ENCODE results near the gene EPHB1. TPM values are rescaled to one million over a fixed set of nuclear protein-coding genes. Genes with fewer than 3 reads are reported as not detected.

EPHB1 gene
- total and polyA plus RNA-seq, 2 donors (not counting 3 experiments of a cell fraction or from before 2014, with no cell fraction given) = 1.3 to 5.2 TPM

DNA sequence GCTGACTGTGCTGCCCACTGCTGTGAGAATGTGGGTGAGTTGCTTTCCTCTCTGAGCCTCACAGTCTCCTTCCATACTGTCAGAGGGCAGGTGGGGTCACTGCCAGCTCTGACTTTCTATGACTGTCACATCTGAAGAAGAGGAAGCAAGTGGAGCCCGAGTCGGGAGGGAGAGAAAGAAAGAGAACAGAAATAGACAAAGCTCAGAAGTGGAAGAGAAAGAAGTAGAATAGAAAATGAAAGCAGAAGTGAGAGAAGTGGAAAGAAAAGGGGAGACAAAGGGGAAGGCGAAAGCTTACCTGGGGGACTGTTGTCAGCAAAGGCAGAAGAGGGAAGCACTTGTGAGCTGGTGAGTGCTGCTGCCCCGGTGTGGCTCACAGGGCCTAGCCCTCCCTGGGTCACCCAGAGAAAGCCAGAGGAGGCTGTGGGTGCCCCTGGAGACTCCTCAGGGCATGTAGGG is 57.9 kb downstream of the EPHB1 start:
- Histone ChIP-seq H3K9me1 (replicated peaks; ENCODE audit: control insufficient read depth, extremely low read depth, insufficient read depth, low read length) (no peaks in the 10 kb centered on the region), H3K79me2 (ENCODE audit: control insufficient read depth, insufficient read depth, low read length) (no peaks in the 10 kb centered on the region), H3K27me3 (ENCODE audit: control insufficient read depth in 2 of 2, insufficient read depth in 2 of 2, low read length in 2 of 2) (peaks cover 0 to 3% of the 10 kb centered on the region in 2 experiments), H3K36me3 (ENCODE audit: control insufficient read depth in 2 of 2, extremely low read depth in 1 of 2, insufficient read depth in 2 of 2, low read length in 2 of 2) (no peaks in the 10 kb centered on the region), H3K27ac (ENCODE audit: insufficient read depth, low read depth, low read length) (no peak overlapping the region), H3K4me2 (ENCODE audit: insufficient read depth, low read length) (no peak overlapping the region), H2AFZ (ENCODE audit: low read depth, low read length) (no peak overlapping the region), H4K20me1 (replicated peaks; ENCODE audit: control insufficient read depth, extremely low read depth, insufficient read depth, low read length) (no peaks in the 10 kb centered on the region), H3K9ac (replicated peaks; ENCODE audit: extremely low read depth, insufficient read depth, low read length) (no peak overlapping the region), H3K4me3 (replicated peaks in 1 of 3; ENCODE audit: insufficient read depth in 1 of 3, low read depth in 1 of 3, low read length in 3 of 3) (no peak overlapping the region), H3K9me3 (replicated peaks; ENCODE audit: control insufficient read depth, insufficient read depth, low read length) (no peaks in the 10 kb centered on the region), H3K4me1 (ENCODE audit: control insufficient read depth, extremely low read depth, insufficient read depth, low read length) (peaks cover 5% of the 10 kb centered on the region)
- BruUV-seq (replicated peaks) = no TSS peak
- ChIA-PET CTCF (no interaction called here), POLR2A (no interaction called here)
- intact Hi-C loops (cut with micrococcal nuclease) = no loop called here
- TF ChIP-seq POLR2AphosphoS5 (IDR thresholded peaks at IDR 0.05; ENCODE audit: insufficient read depth, low read depth, low read length) (no peak), MYC (IDR thresholded peaks at IDR 0.05; ENCODE audit: low read depth, low read length) (no peak), FOS (IDR thresholded peaks at IDR 0.05; ENCODE audit: borderline replicate concordance, insufficient read depth, low read length) (no peak), MAX (IDR thresholded peaks at IDR 0.05; ENCODE audit: insufficient read depth, insufficient read length) (no peak), GATA2 (IDR thresholded peaks at IDR 0.05; ENCODE audit: insufficient read depth, insufficient read length, low read depth, low read length) (no peak), EZH2 (IDR thresholded peaks at IDR 0.05; ENCODE audit: borderline replicate concordance, low read depth, low read length, severe bottlenecking) (no peak), POLR2A (IDR thresholded peaks at IDR 0.05; ENCODE audit: low read depth, low read length) (no peak), JUN (IDR thresholded peaks at IDR 0.05; ENCODE audit: borderline replicate concordance, insufficient read depth, insufficient read length, low read depth) (no peak)
- TF ChIP-seq, protein P1, sequence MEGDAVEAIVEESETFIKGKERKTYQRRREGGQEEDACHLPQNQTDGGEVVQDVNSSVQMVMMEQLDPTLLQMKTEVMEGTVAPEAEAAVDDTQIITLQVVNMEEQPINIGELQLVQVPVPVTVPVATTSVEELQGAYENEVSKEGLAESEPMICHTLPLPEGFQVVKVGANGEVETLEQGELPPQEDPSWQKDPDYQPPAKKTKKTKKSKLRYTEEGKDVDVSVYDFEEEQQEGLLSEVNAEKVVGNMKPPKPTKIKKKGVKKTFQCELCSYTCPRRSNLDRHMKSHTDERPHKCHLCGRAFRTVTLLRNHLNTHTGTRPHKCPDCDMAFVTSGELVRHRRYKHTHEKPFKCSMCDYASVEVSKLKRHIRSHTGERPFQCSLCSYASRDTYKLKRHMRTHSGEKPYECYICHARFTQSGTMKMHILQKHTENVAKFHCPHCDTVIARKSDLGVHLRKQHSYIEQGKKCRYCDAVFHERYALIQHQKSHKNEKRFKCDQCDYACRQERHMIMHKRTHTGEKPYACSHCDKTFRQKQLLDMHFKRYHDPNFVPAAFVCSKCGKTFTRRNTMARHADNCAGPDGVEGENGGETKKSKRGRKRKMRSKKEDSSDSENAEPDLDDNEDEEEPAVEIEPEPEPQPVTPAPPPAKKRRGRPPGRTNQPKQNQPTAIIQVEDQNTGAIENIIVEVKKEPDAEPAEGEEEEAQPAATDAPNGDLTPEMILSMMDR (IDR thresholded peaks at IDR 0.05; ENCODE audit: extremely low read depth in 1 of 2, insufficient read depth in 1 of 2, low read depth in 1 of 2, low read length in 2 of 2) = no peak
- DNase-seq (ENCODE audit: low read depth, low spot score) (no peak), FAIRE-seq (no peak)
- dilution Hi-C loops (cut with MboI; ENCODE audit: extremely low pct_ligation_motif_present, low sequenced_read_pairs) = no loop called here
